Esophagus muscularis mucosa (tissue), 4 donors: Measurements from ENCODE around the gene NF2.

ENCODE experiments used
- CTCF ChIP-seq, 3 experiments: fragments of 200-600 bp in 2 of 3; fragments of 450-650 bp in 1 of 3; sonication (generic) in 2 of 3; IDR thresholded peaks; one replicate each; pipeline ENCODE4 v1.5.1; 2017 to 2019; ENCODE audit warnings: antibody characterized with exemption in 3 of 3, mild to moderate bottlenecking in 2 of 3, moderate library complexity in 1 of 3
- EP300 ChIP-seq: sonication (generic); formaldehyde crosslinking; IDR thresholded peaks from one replicate; pipeline ENCODE4 v1.6.1; 2017; ENCODE audit warnings: antibody characterized with exemption
- POLR2AphosphoS5 ChIP-seq, 2 donors: sonication (generic); formaldehyde crosslinking; IDR thresholded peaks; one replicate each; pipeline ENCODE4 v1.6.1; 2017; ENCODE audit warnings: antibody characterized with exemption in 2 of 2

- TF ChIP-seq CTCF (IDR thresholded peaks at IDR 0.05): no peak
- no peak for TF ChIP-seq POLR2AphosphoS5 (IDR thresholded peaks at IDR 0.05)
- TF ChIP-seq EP300: no peak
These were observed 12.4 kb downstream of the NF2 start for GRCh38 chr22:29615705-29616327.
